ENCODE data around the gene GMCL2. TPM values are rescaled to one million over a fixed set of nuclear protein-coding genes. Genes with fewer than 3 reads are reported as not detected.

GMCL2 gene
- total and polyA plus RNA-seq, 2 experiments from 2014 or later = not detected

DNA sequence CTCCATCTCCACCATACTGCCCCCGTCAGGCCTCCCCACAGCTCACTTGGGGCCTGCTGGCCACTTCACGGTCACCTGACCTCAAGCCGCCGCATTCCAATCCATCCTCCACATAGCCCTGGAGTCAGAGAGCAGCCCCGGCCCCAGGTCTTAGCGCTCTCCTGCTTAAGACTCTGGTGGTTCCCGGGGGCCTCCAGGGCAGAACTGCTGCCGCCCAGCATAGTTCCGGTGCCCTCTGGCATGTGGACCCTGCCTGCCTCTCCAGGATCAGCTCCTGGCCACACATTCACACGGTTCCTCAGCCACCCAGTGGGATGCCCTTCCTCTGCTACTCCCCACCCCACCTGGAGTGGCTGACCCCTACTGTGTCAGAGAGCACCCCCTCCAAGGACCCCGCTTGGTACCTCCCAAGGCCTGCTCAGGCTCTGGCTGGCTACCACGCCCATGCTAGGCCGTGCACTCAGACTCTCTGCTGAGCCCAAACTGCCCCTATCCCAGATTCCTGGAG lies 36.7 kb upstream of the GMCL2 start:
- Histone ChIP-seq H3K27ac (no peak overlapping the region), H3K36me3 (replicated peaks; ENCODE audit: insufficient read depth, low read depth) (no peaks in the 10 kb centered on the region), H3K4me2 (no peak overlapping the region), H3K79me2 (peaks cover 11% of the 10 kb centered on the region), H3K9me2 (replicated peaks; ENCODE audit: insufficient read depth) (no peaks in the 10 kb centered on the region), H3K4me1 (ENCODE audit: insufficient read depth) (peaks cover 8% of the 10 kb centered on the region), H4K20me1 (ENCODE audit: insufficient read depth, poor library complexity, severe bottlenecking) (peaks cover under 1% of the 10 kb centered on the region), H3K27me3 (no peaks in the 10 kb centered on the region), H3K4me3 (no peak overlapping the region), H3K9me3 (ENCODE audit: low read depth) (no peaks in the 10 kb centered on the region), H2AFZ (no peak overlapping the region)
- no peak for DNase-seq (ENCODE audit: low spot score)
- WGBS (ENCODE audit: low lambda C conversion rate, missing lambda C conversion rate) = 70% methylated on average over 13 of the region's 13 CpGs
- TF ChIP-seq EZH2 (IDR thresholded peaks at IDR 0.05; ENCODE audit: borderline replicate concordance) = no peak
- no peak for TF ChIP-seq EZH2phosphoT487 (IDR thresholded peaks at IDR 0.05; ENCODE audit: low read depth, severe bottlenecking, unreplicated experiment)
- TF ChIP-seq, protein P1, sequence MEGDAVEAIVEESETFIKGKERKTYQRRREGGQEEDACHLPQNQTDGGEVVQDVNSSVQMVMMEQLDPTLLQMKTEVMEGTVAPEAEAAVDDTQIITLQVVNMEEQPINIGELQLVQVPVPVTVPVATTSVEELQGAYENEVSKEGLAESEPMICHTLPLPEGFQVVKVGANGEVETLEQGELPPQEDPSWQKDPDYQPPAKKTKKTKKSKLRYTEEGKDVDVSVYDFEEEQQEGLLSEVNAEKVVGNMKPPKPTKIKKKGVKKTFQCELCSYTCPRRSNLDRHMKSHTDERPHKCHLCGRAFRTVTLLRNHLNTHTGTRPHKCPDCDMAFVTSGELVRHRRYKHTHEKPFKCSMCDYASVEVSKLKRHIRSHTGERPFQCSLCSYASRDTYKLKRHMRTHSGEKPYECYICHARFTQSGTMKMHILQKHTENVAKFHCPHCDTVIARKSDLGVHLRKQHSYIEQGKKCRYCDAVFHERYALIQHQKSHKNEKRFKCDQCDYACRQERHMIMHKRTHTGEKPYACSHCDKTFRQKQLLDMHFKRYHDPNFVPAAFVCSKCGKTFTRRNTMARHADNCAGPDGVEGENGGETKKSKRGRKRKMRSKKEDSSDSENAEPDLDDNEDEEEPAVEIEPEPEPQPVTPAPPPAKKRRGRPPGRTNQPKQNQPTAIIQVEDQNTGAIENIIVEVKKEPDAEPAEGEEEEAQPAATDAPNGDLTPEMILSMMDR (IDR thresholded peaks at IDR 0.05; ENCODE audit: poor library complexity) = no peak

DNA sequence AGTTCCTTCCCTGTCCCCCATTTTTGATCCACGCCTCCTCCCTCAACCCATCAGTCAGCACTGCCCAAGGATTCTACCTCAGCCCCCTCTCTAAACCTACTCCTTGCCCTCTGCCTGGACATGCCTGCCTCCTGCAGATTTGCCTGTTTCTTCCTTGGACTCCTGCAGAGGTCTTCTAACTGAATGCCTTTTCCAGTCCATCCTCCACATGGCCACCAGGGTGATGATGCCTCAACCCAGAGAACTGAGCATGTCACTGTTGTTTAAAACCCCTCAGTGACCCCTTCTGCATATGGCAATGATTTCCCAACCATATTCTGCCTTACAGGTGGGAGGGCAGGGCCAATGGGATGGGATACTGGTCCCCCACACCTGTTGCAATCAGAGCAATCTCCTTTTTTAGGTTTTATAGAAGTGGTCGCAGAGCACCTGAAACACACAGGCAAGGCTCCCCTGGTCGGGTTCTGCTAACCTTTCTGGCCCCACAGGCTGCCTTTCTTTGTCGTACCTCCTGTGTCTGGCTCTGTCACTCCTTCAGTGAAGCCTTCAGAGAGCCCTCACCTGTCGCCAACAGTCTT lies 36.1 kb upstream of the GMCL2 start:
- WGBS (ENCODE audit: low lambda C conversion rate, missing lambda C conversion rate) = 96% methylated on average over 5 of the region's 5 CpGs
- Histone ChIP-seq H3K4me1 (ENCODE audit: insufficient read depth) (peaks cover 8% of the 10 kb centered on the region), H4K20me1 (ENCODE audit: insufficient read depth, poor library complexity, severe bottlenecking) (peaks cover 5% of the 10 kb centered on the region), H3K36me3 (replicated peaks; ENCODE audit: insufficient read depth, low read depth) (no peaks in the 10 kb centered on the region), H3K79me2 (peaks cover 11% of the 10 kb centered on the region), H3K4me3 (no peak overlapping the region), H3K9me2 (replicated peaks; ENCODE audit: insufficient read depth) (no peaks in the 10 kb centered on the region), H3K27me3 (no peaks in the 10 kb centered on the region), H2AFZ (no peak overlapping the region), H3K27ac (no peak overlapping the region), H3K9me3 (ENCODE audit: low read depth) (no peaks in the 10 kb centered on the region), H3K4me2 (no peak overlapping the region)
- TF ChIP-seq, protein P1 (IDR thresholded peaks at IDR 0.05; ENCODE audit: poor library complexity) = no peak
- no peak for TF ChIP-seq EZH2 (IDR thresholded peaks at IDR 0.05; ENCODE audit: borderline replicate concordance)
- no peak for TF ChIP-seq EZH2phosphoT487 (IDR thresholded peaks at IDR 0.05; ENCODE audit: low read depth, severe bottlenecking, unreplicated experiment)
- no peak for DNase-seq (ENCODE audit: low spot score)

DNA sequence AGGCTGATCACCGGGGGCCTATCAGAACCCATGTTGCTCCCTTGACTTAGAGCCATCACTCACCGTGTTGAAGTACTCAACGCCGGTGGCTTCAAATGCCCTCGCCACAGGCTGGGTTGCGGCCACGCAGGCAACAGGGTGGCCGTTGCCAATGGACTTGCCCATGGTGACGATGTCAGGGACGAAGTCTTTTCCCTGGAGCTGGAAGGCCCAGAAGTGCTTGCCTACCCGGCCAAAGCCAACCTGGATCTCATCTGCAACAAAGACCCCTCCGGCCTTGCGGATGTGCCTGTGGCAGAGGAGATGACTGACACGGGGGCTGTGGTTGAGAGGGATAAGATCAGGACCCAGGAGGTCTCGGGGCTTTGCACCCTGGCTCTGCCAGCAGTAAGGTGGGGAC lies 35.1 kb upstream of the GMCL2 start:
- 98% methylated on average over 15 of the region's 15 CpGs for WGBS (ENCODE audit: low lambda C conversion rate, missing lambda C conversion rate)
- H3K27me3 ChIP-seq = no peaks in the 10 kb centered on the region
- no peak overlapping the region for H3K4me3 ChIP-seq
- H3K36me3 ChIP-seq (replicated peaks; ENCODE audit: insufficient read depth, low read depth) = no peaks in the 10 kb centered on the region
- no peaks in the 10 kb centered on the region for H3K9me2 ChIP-seq (replicated peaks; ENCODE audit: insufficient read depth)
- no peak for TF ChIP-seq EZH2 (IDR thresholded peaks at IDR 0.05; ENCODE audit: borderline replicate concordance)
- TF ChIP-seq, protein P1 (IDR thresholded peaks at IDR 0.05; ENCODE audit: poor library complexity) = no peak
- no peak for TF ChIP-seq EZH2phosphoT487 (IDR thresholded peaks at IDR 0.05; ENCODE audit: low read depth, severe bottlenecking, unreplicated experiment)
- H4K20me1 ChIP-seq (ENCODE audit: insufficient read depth, poor library complexity, severe bottlenecking) = peaks cover 5% of the 10 kb centered on the region
- peaks cover 7% of the 10 kb centered on the region for H3K79me2 ChIP-seq
- H3K4me2 ChIP-seq = no peak overlapping the region
- H3K27ac ChIP-seq = no peak overlapping the region
- peaks cover 5% of the 10 kb centered on the region for H3K4me1 ChIP-seq (ENCODE audit: insufficient read depth)
- no peak overlapping the region for H2AFZ ChIP-seq
- H3K9me3 ChIP-seq (ENCODE audit: low read depth) = no peaks in the 10 kb centered on the region
- DNase-seq (ENCODE audit: low spot score) = no peak
